CD4-positive, alpha-beta T cell treated with Interleukin-17A for 1 hour (primary cell): Measurements from ENCODE around the gene AAR2.

Experiments
- DNase-seq: peaks from one replicate; pipeline ENCODE4 v3.0.0-alpha.2; 2020

The AAR2 gene

DNA sequence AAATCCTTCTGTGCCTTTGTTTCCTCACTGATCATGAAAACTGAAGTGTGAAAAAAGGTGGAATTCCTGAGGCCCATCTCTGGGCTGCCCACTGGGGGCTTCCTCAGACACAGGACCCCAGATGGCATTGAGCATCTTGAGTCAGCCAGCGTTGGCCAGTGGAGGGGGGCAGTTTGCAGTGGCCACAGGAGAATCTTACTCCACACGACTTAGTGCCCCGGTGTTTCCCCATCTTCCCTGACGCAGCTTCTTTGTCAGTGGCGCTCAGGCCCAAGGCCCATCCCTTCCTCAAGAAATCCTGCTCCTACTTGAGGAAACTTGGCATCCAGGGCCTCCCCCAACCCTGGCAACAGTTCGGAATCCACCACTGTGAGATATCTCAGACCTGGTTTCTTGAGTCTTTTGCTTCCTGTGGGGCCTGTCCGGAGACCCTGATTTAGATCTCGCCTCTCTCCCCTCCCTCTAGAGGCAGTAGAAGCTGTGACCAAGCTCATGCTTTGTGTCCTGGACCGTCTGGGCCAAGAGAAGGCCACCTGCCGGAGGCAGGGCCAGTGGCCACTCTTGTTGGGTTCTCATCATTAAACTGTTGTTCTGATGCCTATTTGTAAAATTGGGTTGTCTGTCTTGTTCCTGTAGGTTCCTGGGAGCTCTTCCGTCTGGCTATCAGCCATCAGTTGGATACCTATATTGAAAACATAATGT lies 49.6 kb downstream of the AAR2 start:
- no peak for DNase-seq

DNA sequence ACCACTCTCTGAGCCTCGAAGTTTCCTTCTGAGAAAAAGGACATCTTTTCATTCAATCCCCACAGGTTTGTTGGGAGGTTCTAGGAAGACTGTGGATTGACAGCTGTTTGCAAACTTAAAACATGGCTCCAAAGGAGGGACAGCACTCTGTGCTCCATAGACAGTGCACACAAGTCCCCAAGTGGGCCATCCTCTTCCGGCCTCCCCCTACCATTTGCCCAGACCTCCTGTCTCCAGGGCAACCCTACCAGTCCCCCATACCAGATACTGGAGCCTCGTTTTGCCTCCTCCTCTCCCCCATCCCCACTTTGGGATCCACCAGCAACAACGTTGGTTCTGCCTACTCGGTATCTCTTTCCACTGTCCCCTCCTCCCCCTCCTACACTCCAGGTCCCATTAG lies 61.4 kb downstream of the AAR2 start:
- no peak for DNase-seq

DNA sequence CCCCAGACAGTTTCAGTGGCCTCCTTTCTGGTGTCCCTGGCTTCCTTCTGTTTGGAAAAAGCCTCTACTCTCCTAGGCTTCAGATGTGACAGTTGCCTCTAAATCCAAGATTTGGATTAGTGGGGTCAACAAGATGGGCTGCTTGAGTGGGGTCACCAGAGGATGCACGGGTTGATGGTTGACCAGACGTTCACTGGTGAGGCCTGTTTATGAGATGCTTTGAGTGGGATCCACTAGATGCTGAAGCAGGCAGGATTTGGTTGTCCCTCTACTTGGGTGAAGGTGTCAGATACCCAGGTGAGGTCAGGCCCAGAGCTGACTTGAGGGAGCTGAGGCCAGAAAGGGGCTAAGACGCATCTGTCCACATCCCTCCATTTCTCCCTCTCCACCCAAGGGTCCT lies 61.8 kb downstream of the AAR2 start:
- DNase-seq = no peak

DNA sequence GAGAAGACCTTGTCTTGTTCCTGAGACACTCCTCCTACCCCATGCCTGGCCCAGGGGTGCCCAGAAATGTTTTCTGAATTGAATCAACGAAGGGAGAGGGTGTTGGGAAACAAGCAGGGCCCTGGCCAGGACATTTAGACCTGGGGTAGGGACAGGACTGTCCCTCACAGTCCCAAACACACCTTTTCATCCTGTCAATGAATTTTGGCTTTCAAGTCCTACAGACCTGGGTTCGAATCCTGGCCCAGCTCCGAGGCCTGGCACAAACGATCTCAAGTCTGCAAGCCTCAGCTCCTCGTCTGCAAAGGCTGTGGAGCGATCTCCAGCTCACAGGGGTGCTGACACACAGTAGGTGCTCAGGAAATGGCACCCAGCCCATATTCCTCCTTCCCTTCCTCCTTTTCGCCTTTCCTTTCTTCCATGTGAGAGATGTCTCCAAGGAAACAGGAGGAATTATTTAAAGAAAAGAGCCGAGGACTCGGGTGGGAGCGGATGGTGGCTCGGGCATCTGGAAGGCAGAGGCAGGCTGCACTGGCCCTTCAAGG lies 62.6 kb downstream of the AAR2 start:
- no peak for DNase-seq

DNA sequence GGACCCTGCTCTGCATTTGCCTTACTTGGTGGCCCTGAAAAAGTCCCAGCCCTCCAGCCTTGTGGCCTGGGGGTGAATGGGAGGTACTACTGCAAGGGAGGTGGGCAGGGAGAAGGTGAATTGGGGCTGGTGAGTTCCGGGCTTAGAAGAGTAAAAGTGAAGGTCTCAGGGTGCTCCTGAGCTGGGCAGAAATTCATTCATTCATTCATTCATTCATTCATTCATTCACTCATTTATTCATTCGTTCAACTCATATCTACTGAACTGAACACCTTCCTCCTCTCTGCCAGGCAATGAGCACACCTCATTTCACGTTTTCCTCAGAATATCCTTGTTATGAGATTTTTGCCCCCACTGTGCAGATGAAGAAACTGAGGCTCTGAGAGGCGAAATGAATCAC lies 63.2 kb downstream of the AAR2 start:
- DNase-seq = no peak

DNA sequence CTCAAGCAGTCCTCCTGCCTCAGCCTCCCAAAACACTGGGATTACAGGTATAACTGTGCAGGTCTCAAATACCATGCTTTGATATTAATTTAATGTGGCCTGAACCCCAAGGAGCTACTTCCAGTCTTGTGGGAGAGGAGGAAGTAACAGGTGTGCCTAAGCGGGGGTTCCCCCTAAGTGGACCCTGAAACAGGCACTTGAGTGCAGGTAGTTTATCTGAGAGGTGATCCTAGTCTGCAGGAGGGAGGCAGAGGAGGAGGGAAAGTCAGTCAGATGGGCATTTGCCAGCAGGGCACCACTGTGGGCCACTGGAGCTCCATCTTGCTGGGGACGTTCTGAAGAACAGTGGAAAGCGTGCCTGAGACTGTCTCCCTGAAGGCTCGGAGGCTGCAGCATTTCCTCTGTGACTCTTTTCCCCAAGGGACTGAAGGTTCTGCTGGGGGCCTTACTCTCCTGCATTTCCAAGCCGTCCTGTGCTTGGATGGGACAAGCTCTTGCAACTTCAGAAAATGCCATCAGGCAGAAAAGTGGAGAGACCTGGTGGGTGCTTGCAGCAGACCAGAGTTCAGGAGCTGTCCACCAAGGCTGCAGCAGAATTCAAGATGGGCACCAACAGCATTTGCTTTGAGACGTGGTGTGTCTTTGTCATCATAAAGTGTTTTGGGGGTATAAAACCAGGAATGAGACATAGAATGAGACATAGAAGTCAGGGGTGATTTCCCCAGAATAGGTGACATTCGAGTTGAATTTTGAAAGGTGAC lies 65.3 kb downstream of the AAR2 start:
- DNase-seq = no peak

DNA sequence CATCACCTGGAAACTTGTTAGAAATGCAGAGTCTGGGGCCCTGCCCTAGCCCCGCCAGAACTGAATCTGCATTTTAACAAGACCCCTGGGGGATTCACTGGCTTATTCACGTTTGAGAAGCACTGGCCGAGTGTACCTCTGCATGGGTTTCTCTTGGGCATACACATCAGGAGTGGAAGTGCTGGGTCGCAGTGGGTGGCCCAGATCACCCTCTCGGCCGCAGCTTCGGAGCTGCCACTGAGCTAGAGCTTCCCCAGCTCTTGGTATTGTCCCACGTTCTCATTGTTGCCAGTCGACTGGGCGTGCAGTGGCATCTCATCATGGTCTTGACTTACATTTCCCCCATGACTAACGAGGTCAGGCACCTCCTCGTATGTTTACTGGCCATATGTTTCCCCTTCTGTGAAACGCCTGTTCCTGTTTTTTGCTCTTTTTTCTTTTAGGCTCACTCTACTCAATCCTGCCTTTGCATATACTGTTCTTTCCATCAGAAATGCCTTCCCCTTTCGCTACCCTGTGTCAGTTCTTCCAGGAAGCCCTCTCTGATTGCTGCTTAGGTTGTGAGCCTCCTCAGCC lies 66.8 kb downstream of the AAR2 start:
- DNase-seq = no peak

DNA sequence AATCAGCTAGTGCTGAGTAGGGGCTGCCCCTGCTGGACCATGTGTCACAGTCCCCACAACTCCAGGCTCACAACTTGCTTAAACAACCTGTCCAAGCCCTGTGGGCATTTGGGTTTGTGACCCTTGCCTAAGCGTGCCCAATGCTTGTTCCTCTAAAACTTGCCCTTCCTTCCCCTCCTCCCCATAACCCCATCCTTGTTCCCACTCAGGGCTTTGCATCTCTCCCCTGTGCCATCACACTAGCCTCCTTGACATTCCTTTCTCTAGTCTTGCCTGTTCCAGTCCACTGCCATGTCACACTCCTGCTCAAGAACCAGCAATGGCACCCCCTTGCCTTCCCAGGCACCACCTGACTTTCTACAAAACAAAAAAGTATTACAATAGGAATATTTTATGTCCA lies 67.6 kb downstream of the AAR2 start:
- DNase-seq = no peak

DNA sequence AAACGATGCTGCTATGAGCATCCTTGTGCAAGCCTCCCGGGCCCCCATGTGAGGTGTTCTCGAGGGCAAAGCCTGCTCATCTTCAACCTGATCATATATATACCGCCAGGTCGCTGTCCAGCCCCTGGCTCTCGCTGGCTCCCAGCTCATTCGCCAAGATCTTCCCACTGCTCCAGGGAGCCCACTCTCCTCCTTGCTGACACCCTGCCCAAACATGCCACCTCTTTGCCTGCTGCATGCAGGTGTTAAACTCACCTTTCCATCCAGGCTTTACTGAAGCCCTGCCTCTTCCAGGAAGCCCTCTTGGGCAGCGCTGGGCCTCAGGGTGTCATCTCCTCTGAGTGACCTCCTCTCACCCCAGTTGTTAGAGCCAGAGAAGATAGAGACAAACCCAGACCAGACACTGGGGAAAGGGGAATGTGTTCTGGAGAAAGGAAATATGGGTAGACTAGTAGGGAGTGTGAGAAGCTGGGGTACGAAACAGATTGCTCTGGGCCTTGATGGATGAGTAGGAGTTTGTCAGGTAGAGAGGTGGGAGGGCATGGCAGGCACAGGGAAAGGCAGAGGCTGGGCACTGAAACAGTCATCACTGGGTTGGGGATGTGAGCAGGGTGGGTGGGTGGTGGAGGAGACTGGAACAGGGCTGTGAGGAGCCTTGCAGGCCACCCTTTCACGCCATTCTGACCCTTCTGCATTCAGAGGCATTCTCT lies 68.7 kb downstream of the AAR2 start:
- DNase-seq = no peak

DNA sequence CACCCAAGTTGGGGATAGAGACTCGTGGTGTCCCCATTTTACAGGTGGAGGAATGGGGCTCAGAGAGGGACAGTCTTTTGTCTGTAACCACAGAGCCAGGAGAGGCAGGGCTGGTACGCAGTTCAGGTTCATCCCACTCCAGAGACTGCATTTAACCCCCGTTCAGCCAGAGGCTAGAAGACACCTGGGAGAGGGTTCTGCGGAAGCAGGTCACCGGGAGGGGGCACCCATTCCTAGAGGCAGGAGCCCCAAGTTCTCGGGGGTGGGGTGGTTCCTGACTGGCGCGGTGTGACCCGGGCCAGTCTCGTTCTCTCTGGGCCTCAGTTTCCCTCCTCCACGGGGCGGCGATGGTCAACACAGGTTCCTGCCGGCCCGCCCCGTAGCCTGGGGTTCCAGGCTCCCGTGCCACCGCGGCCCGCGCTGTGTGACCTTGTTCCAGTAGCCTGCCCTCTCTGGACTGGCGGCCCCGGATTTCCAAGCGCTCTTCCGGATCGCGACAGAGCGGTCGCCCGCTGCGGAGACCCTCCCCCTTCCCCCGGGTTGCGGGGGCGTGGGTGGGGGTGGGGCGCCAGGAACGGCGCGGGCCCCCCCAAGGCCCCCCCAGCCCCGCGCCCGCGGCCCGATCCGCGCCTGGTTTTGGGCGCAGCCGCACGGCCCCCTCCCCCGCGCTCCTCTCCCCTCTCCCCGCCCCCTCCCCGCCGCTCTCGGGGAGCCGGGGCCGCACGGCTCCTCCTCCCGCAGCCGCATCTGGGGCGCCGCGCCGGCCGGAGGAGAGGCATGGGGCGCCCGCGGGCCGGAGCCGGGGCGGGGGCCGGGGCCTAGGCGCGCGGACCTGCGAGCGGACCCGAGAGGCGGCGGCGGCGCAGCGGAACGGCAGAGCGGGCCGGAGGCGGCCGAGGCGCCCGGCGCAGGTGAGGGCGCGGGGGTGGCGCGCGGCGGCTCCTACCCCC lies 69.6 kb downstream of the AAR2 start, which contains the start of gene DLGAP4:
Gene DLGAP4, plus strand, starts transcription at position 738 of the 950 bp plus-strand sequence. CDS start 125,379 bp downstream, outside the sequence.
- no peak for DNase-seq
